HL-60 (cell line): ENCODE measurements around the gene HOXD3.

Experiments
- TF ChIP-seq, protein P1 (sequence below): IDR thresholded peaks from one replicate; pipeline ENCODE4 v1.5.1; 2011; ENCODE audit warnings: low read length, control low read depth, inconsistent platforms; ENCODE audit not compliant: insufficient read depth
- TF ChIP-seq, protein P2 (sequence below): IDR thresholded peaks from 2 replicates; pipeline ENCODE4 v1.6.1; 2012; ENCODE audit warnings: low read depth; ENCODE audit not compliant: insufficient replicate concordance

DNA sequence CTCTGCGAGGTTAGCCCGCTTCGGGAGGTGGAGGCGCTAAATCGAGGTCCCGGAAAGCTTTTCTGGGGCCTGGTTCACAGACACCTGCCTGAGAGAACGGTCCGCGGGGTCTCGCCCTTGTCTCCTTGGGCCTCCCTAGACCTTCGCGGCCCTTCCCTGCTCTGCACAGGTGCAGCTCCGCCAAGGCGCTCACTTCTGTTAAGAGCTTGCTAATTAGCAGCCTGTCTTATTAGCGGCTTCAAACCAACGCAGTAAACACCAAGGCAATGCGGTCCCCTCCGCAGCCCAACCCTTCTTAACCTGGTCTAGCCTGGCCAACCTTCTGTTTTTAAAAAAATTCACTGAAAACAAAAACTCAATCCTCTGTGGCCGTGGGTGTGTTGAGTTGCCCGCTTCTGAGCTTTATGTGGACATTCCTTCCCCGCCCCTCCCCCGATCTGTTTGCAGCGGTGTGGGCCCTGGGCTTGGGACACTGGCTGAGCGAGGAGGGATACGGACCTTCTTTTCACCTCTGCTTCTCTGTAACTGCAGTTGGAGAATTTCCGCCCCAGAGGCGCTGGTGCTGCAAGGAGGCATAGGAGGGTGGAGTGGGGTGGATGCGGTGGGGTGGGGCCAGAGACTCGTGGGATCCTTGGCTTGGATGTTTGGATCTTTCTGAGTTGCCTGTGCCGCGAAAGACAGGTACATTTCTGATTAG lies 9.2 kb upstream of the HOXD3 start:
- TF ChIP-seq, protein P1, sequence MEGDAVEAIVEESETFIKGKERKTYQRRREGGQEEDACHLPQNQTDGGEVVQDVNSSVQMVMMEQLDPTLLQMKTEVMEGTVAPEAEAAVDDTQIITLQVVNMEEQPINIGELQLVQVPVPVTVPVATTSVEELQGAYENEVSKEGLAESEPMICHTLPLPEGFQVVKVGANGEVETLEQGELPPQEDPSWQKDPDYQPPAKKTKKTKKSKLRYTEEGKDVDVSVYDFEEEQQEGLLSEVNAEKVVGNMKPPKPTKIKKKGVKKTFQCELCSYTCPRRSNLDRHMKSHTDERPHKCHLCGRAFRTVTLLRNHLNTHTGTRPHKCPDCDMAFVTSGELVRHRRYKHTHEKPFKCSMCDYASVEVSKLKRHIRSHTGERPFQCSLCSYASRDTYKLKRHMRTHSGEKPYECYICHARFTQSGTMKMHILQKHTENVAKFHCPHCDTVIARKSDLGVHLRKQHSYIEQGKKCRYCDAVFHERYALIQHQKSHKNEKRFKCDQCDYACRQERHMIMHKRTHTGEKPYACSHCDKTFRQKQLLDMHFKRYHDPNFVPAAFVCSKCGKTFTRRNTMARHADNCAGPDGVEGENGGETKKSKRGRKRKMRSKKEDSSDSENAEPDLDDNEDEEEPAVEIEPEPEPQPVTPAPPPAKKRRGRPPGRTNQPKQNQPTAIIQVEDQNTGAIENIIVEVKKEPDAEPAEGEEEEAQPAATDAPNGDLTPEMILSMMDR = no peak
- TF ChIP-seq, protein P2, sequence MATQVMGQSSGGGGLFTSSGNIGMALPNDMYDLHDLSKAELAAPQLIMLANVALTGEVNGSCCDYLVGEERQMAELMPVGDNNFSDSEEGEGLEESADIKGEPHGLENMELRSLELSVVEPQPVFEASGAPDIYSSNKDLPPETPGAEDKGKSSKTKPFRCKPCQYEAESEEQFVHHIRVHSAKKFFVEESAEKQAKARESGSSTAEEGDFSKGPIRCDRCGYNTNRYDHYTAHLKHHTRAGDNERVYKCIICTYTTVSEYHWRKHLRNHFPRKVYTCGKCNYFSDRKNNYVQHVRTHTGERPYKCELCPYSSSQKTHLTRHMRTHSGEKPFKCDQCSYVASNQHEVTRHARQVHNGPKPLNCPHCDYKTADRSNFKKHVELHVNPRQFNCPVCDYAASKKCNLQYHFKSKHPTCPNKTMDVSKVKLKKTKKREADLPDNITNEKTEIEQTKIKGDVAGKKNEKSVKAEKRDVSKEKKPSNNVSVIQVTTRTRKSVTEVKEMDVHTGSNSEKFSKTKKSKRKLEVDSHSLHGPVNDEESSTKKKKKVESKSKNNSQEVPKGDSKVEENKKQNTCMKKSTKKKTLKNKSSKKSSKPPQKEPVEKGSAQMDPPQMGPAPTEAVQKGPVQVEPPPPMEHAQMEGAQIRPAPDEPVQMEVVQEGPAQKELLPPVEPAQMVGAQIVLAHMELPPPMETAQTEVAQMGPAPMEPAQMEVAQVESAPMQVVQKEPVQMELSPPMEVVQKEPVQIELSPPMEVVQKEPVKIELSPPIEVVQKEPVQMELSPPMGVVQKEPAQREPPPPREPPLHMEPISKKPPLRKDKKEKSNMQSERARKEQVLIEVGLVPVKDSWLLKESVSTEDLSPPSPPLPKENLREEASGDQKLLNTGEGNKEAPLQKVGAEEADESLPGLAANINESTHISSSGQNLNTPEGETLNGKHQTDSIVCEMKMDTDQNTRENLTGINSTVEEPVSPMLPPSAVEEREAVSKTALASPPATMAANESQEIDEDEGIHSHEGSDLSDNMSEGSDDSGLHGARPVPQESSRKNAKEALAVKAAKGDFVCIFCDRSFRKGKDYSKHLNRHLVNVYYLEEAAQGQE = no peak
